Neural progenitor cell (in vitro differentiated cells): ENCODE measurements around the gene GALNT7. TPM values are rescaled to one million over a fixed set of nuclear protein-coding genes. Genes with fewer than 3 reads are reported as not detected.

Source experiments
- DNase-seq: peaks from one replicate; pipeline ENCODE4 v3.0.0-alpha.2; 2016; ENCODE audit warnings: low spot score
- H2AFZ ChIP-seq: fragments of 200-600 bp; sonication (generic); replicated peaks from 2 replicates; pipeline ENCODE4 v1.6.1; 2016; ENCODE audit warnings: antibody characterized with exemption
- H3F3A ChIP-seq: fragments of 200-600 bp; sonication (generic); 2 replicates; pipeline ENCODE4 v1.6.1; 2016; ENCODE audit warnings: antibody characterized with exemption, low read depth
- H3K27ac ChIP-seq: fragments of 200-600 bp; sonication (generic); 2 replicates; pipeline ENCODE4 v1.5.1; 2016; ENCODE audit warnings: mild to moderate bottlenecking
- H3K27me3 ChIP-seq: fragments of 200-600 bp; sonication (generic); 2 replicates; pipeline ENCODE4 v1.6.1; 2016; ENCODE audit warnings: mild to moderate bottlenecking, moderate library complexity
- H3K36me3 ChIP-seq: fragments of 200-600 bp; sonication (generic); 2 replicates; pipeline ENCODE4 v1.5.1; 2016
- H3K4me1 ChIP-seq: fragments of 200-600 bp; sonication (generic); 2 replicates; pipeline ENCODE4 v1.6.1; 2016; ENCODE audit warnings: mixed run types
- H3K4me2 ChIP-seq: fragments of 200-600 bp; sonication (generic); 2 replicates; pipeline ENCODE4 v1.6.1; 2016
- H3K4me3 ChIP-seq: fragments of 200-600 bp; sonication (generic); 2 replicates; pipeline ENCODE4 v1.5.1; 2016
- H3K79me2 ChIP-seq: fragments of 200-600 bp; sonication (generic); 2 replicates; pipeline ENCODE4 v1.6.1; 2016; ENCODE audit warnings: low read depth
- H3K9ac ChIP-seq: fragments of 200-600 bp; sonication (generic); 2 replicates; pipeline ENCODE4 v1.6.1; 2016
- H3K9me3 ChIP-seq: fragments of 200-600 bp; sonication (generic); 2 replicates; pipeline ENCODE4 v1.5.1; 2016; ENCODE audit warnings: low read depth
- H4K20me1 ChIP-seq: fragments of 200-600 bp; sonication (generic); 2 replicates; pipeline ENCODE4 v1.6.1; 2016; ENCODE audit warnings: low read depth
- H3K27ac Mint-ChIP-seq: 3 replicates; pipeline ENCODE4 v1.8.0; 2021; ENCODE audit warnings: mixed read lengths
- H3K27me3 Mint-ChIP-seq: 2 replicates; pipeline ENCODE4 v1.8.0; 2022; ENCODE audit warnings: low read depth, mild to moderate bottlenecking, inconsistent platforms, moderate library complexity, mixed read lengths; ENCODE audit not compliant: insufficient read depth
- H3K36me3 Mint-ChIP-seq: 3 replicates; pipeline ENCODE4 v1.8.0; 2021; ENCODE audit warnings: mixed read lengths
- H3K4me1 Mint-ChIP-seq: 3 replicates; pipeline ENCODE4 v1.8.0; 2021; ENCODE audit warnings: mixed read lengths
- H3K4me3 Mint-ChIP-seq: 3 replicates; pipeline ENCODE4 v1.8.0; 2021; ENCODE audit warnings: mild to moderate bottlenecking, moderate library complexity, mixed read lengths
- H3K9me3 Mint-ChIP-seq: 3 replicates; pipeline ENCODE4 v1.8.0; 2020; ENCODE audit warnings: mixed read lengths
- CTCF ChIP-seq: fragments of 200-600 bp; sonication (generic); IDR thresholded peaks from 2 replicates; pipeline ENCODE4 v1.5.1; 2017; ENCODE audit warnings: antibody characterized with exemption, mild to moderate bottlenecking
- EZH2 ChIP-seq: fragments of 200-600 bp; sonication (generic); IDR thresholded peaks from 2 replicates; pipeline ENCODE4 v1.6.1; 2017; ENCODE audit warnings: antibody characterized with exemption, mild to moderate bottlenecking, moderate library complexity
- EZH2phosphoT487 ChIP-seq: fragments of 200-600 bp; sonication (generic); IDR thresholded peaks from 2 replicates; pipeline ENCODE4 v1.6.1; 2017; ENCODE audit warnings: antibody characterized with exemption
- total RNA-seq: library from RNA; depleted of rRNA; stranded (reverse); fragments of >200 nt; gene quantifications from 2 replicates; pipeline ENCODE4 v1.2.3, GENCODE V29; 2015; ENCODE audit warnings: low replicate concordance

GALNT7 gene
- total RNA-seq, 1 donor from 2014 or later, result 62.3 TPM

DNA sequence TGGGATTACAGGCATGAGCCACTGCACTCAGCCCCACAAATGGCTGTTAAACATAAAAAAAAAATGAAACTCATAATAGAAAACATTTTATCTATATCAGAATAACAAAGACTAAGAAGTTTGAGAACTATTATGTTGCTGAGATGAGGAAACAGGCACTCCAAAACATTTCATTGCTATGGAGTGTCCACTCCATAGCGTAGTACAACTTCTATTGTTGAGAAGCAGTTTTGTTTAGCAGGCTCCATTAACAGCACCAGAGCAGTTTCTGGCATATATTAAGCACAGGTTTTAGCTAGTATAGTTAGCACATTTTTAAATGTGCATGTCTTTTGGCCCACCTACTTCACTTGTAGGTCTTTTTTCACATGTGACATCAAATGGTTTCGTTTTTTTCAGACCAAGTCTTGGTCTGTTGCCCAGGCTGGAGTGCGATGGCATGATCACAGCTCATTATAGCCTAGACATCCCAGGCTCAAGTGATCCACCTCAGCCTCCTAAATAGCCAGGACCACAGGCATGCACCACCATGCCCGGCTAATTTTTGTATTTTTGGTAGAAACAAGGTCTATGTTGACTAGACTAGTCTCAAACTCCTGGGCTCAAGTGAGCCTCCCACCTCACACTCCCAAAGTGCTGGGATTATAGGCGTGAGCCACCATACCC lies 159.8 kb downstream of the GALNT7 start:
- Histone ChIP-seq H3K4me2 (no peak overlapping the region), H3F3A (peaks cover 79% of the 10 kb centered on the region), H3K4me3 (no peak overlapping the region), H3K36me3 (peaks cover 47% of the 10 kb centered on the region), H3K4me1 (peaks cover 24% of the 10 kb centered on the region), H3K9ac (no peak overlapping the region), H4K20me1 (peaks cover 41% of the 10 kb centered on the region), H3K79me2 (peaks cover 35% of the 10 kb centered on the region), H3K27me3 (no peaks in the 10 kb centered on the region), H3K27ac (peak overlapping the region; percentile 48), H2AFZ (no peak overlapping the region), H3K9me3 (no peaks in the 10 kb centered on the region)
- TF ChIP-seq EZH2phosphoT487 (no peak), CTCF (no peak), EZH2 (no peak)
- Mint-ChIP-seq H3K4me3 (no peak overlapping the region), H3K9me3 (no peaks in the 10 kb centered on the region), H3K27me3 (no peaks in the 10 kb centered on the region), H3K36me3 (peaks cover 40% of the 10 kb centered on the region), H3K27ac (no peak overlapping the region), H3K4me1 (peaks cover 20% of the 10 kb centered on the region)
- no peak for DNase-seq

DNA sequence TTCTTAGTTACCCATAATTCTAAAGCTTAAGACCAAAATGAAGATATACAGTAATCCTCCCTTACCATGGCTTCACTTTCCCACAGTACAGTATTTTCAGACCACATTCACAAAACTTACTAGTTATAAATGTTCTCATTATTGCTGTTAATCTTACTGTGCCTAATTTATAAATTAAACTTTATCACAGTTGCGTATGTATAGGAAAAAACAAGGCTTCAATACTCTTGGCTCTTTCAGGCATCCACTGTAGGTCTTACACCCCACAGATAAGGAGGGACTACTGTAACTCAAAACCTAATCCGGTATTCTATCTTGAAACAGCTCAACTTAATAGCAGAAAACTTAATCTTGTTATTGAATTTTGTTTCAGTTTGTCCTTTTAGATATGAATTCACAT lies 162.0 kb downstream of the GALNT7 start:
- H3K9ac ChIP-seq, result no peak overlapping the region
- no peaks in the 10 kb centered on the region for H3K9me3 ChIP-seq
- no peak overlapping the region for H2AFZ ChIP-seq
- no peak overlapping the region for H3K27ac ChIP-seq
- H3K4me3 Mint-ChIP-seq, result no peak overlapping the region
- H3K9me3 Mint-ChIP-seq, result peaks cover 3% of the 10 kb centered on the region
- peaks cover 24% of the 10 kb centered on the region for H3K4me1 ChIP-seq
- H3K27me3 Mint-ChIP-seq, result peaks cover 9% of the 10 kb centered on the region
- no peaks in the 10 kb centered on the region for H3K27me3 ChIP-seq
- peak overlapping the region; percentile 95 for H3K4me2 ChIP-seq
- peaks cover 47% of the 10 kb centered on the region for H3K36me3 ChIP-seq
- peak overlapping the region; percentile 15 for H3K4me3 ChIP-seq
- peaks cover 20% of the 10 kb centered on the region for H3K4me1 Mint-ChIP-seq
- H3K36me3 Mint-ChIP-seq, result peaks cover 40% of the 10 kb centered on the region
- TF ChIP-seq EZH2phosphoT487, result no peak
- no peak for TF ChIP-seq EZH2
- no peak for TF ChIP-seq CTCF
- DNase-seq, result no peak
- H3K79me2 ChIP-seq, result peaks cover 44% of the 10 kb centered on the region
- no peak overlapping the region for H3K27ac Mint-ChIP-seq
- peaks cover 42% of the 10 kb centered on the region for H4K20me1 ChIP-seq
- peaks cover 82% of the 10 kb centered on the region for H3F3A ChIP-seq

GRCh38 chr4:173332021-173332487 lies 163.4 kb downstream of the GALNT7 start:
- H4K20me1 ChIP-seq, result peaks cover 38% of the 10 kb centered on the region
- peaks cover 37% of the 10 kb centered on the region for H3K4me1 ChIP-seq
- H2AFZ ChIP-seq, result no peak overlapping the region
- H3K4me1 Mint-ChIP-seq, result peaks cover 29% of the 10 kb centered on the region
- peaks cover 58% of the 10 kb centered on the region for H3K79me2 ChIP-seq
- no peak for DNase-seq
- no peaks in the 10 kb centered on the region for H3K9me3 ChIP-seq
- H3K27ac ChIP-seq, result no peak overlapping the region
- peak overlapping the region; percentile 95 for H3K4me2 ChIP-seq
- H3F3A ChIP-seq, result peaks cover 69% of the 10 kb centered on the region
- no peaks in the 10 kb centered on the region for H3K27me3 ChIP-seq
- TF ChIP-seq EZH2phosphoT487 (no peak), CTCF (no peak), EZH2 (no peak)
- peaks cover 29% of the 10 kb centered on the region for H3K36me3 Mint-ChIP-seq
- peak overlapping the region; percentile 100 for H3K9ac ChIP-seq
- H3K4me3 ChIP-seq, result peak overlapping the region; percentile 99
- peaks cover 9% of the 10 kb centered on the region for H3K27me3 Mint-ChIP-seq
- peaks cover 3% of the 10 kb centered on the region for H3K9me3 Mint-ChIP-seq
- H3K36me3 ChIP-seq, result peaks cover 46% of the 10 kb centered on the region
- peak overlapping the region; percentile 98 for H3K4me3 Mint-ChIP-seq
- no peak overlapping the region for H3K27ac Mint-ChIP-seq
